NCI-H774 (cell line): ENCODE measurements around the gene TOPORS.
A peak's percentile ranks its signal among the peaks of the same experiment; 100 is the strongest.
"Not testable (repeated sequence)": the region's sequence is repeated elsewhere in the genome, so short reads cannot be mapped to it uniquely, and the experiment has no call there.

Experiments used
- DNase-seq: peaks from one replicate; lab custom pipeline; 2025; lab: John Stamatoyannopoulos, UW

TOPORS gene

GRCh38 chr9:32565967-32566366 is 13.6 kb upstream of the TOPORS start:
- no peak for DNase-seq

GRCh38 chr9:32558408-32558934 is 6.1 kb upstream of the TOPORS start:
- DNase-seq: no peak

GRCh38 chr9:32554591-32554990 is 2.2 kb upstream of the TOPORS start:
- no peak for DNase-seq

GRCh38 chr9:32554107-32554506 is 1.7 kb upstream of the TOPORS start:
- no peak for DNase-seq

GRCh38 chr9:32551276-32552051 is 922 bp downstream of the TOPORS start:
- DNase-seq: peak; percentile 42

- DNase-seq: peak; percentile 86
Measured at GRCh38 chr9:32550562-32551275, 1.7 kb downstream of the TOPORS start.

GRCh38 chr9:32550150-32550561 is 2.2 kb downstream of the TOPORS start:
- no peak for DNase-seq

GRCh38 chr9:32548213-32548612 is 4.2 kb downstream of the TOPORS start:
- not testable (repeated sequence) for DNase-seq

GRCh38 chr9:32545884-32546283 is 6.5 kb downstream of the TOPORS start:
- no peak for DNase-seq

- DNase-seq: no peak
Measured at GRCh38 chr9:32543047-32543446, 9.3 kb downstream of the TOPORS start.

- no peak for DNase-seq
Measured at GRCh38 chr9:32533816-32534215, 18.6 kb downstream of the TOPORS start.

GRCh38 chr9:32533336-32533735 is 19.1 kb downstream of the TOPORS start:
- DNase-seq: no peak

- DNase-seq: no peak
Measured at GRCh38 chr9:32526707-32527048, 25.7 kb downstream of the TOPORS start.

- peak; percentile 87 for DNase-seq
Measured at GRCh38 chr9:32526041-32526706, 26.2 kb downstream of the TOPORS start, which contains the start of gene RIGI. RIGI (minus strand) TSS chr9:32526196; CDS start chr9:32526166, 30 bp downstream.

GRCh38 chr9:32525709-32526030 is 26.7 kb downstream of the TOPORS start:
- no peak for DNase-seq

- DNase-seq: peak; percentile 23
Measured at GRCh38 chr9:32524892-32525708, 27.3 kb downstream of the TOPORS start.

GRCh38 chr9:32524558-32524891 is 27.9 kb downstream of the TOPORS start:
- DNase-seq: not testable (repeated sequence)

GRCh38 chr9:32523910-32524309 is 28.5 kb downstream of the TOPORS start:
- no peak for DNase-seq

GRCh38 chr9:32518276-32518675 is 34.1 kb downstream of the TOPORS start:
- no peak for DNase-seq

- no peak for DNase-seq
Measured at GRCh38 chr9:32516241-32516640, 36.1 kb downstream of the TOPORS start.

GRCh38 chr9:32508728-32509127 is 43.7 kb downstream of the TOPORS start:
- DNase-seq: no peak

- no peak for DNase-seq
Measured at GRCh38 chr9:32503008-32503407, 49.4 kb downstream of the TOPORS start.
